ENCODE measurements around the gene PHACTR2.
"Not testable (repeated sequence)": the region's sequence is repeated elsewhere in the genome, so short reads cannot be mapped to it uniquely, and the experiment has no call there.

PHACTR2 gene

GRCh38 chr6:143810745-143811144 lies 133.0 kb downstream of the PHACTR2 start:
- DNase-seq (ENCODE audit: low read depth) = no peak

- no peak for DNase-seq (ENCODE audit: low read depth)
These were observed 133.9 kb downstream of the PHACTR2 start for GRCh38 chr6:143811501-143812157.

DNA sequence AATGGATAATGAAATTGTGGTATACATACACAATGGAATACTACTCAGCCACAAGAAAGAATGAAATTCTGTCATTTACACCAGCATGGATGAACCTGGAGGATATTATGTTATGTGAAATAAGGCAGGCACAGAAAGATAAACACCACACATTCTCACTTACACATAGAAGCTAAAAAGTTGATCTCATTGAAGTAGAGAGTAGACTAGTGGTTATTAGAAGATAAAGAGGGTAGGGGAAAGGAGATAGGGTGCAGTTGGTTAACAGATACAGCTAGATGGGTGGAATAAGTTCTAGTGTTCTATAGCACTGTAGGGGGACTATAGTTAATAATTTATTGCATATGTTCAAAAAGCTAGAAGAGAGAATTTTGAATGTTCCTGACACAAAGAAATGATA lies 139.9 kb downstream of the PHACTR2 start:
- DNase-seq (ENCODE audit: low read depth) = no peak

GRCh38 chr6:143821359-143821758 lies 143.6 kb downstream of the PHACTR2 start:
- no peak for DNase-seq (ENCODE audit: low read depth)

- no peak for DNase-seq (ENCODE audit: low read depth)
These were observed 144.8 kb downstream of the PHACTR2 start for GRCh38 chr6:143822584-143823024.

- DNase-seq (ENCODE audit: low read depth) = no peak
These were observed 145.8 kb downstream of the PHACTR2 start for GRCh38 chr6:143823548-143823947.

DNA sequence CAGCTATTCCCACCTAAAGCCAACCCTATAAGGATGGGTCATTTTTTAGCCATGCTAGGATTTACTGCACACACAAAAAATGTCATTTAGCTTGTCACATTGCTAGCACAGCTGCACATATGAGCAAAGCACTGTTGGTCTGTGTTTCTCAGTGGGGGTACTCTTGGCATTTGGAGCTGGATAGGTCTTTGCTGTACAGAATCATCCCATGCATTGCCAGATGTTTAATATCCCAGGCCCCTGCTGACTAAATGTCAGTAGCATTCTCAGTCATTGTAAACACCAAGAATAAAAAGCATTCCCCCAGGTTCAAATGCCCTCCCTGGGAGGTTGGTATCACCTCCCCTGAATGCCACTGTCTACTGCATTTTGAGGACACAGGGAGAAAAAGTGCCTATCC lies 150.8 kb downstream of the PHACTR2 start:
- DNase-seq (ENCODE audit: low read depth) = no peak

DNA sequence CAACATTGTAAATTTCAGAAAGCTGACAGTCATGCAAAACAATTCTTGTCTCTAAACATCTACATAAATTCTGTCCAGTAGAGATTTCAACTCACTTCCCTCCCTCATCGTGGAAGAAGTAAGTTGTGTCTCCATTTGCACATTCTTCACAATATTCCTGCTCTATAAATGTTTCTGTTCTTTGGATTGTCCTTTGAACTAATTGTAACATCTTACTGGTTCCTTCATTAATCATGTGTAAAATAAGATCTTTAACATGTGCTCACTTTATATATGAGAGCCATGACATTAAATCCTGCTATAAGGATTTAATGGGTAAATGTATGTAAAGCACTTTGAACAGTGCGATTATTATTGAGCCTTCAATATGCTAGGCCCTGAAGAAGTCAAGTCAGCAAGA lies 158.4 kb downstream of the PHACTR2 start:
- DNase-seq (ENCODE audit: low read depth) = no peak

- no peak for DNase-seq (ENCODE audit: low read depth)
These were observed 160.6 kb downstream of the PHACTR2 start for GRCh38 chr6:143838395-143838794.

DNA sequence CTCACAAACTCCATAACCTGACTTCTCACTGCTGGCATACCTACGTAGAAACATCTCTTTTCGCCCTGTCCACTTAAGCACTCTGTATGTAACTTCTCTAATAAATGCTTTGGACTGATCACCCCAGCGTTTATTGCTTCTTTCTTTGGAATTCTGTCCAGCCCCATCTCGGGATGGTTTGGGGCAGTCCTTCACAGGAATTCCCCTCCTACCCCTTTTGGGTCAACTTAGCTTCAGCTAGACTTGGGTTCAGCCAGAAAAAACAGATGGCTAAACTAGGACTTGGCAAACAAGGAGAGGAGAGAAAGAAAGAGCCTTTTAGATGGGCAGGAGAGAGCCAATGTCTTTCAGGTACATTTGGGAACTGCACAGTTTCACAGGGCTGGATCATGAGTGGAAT lies 161.4 kb downstream of the PHACTR2 start:
- DNase-seq (ENCODE audit: low read depth) = no peak

DNA sequence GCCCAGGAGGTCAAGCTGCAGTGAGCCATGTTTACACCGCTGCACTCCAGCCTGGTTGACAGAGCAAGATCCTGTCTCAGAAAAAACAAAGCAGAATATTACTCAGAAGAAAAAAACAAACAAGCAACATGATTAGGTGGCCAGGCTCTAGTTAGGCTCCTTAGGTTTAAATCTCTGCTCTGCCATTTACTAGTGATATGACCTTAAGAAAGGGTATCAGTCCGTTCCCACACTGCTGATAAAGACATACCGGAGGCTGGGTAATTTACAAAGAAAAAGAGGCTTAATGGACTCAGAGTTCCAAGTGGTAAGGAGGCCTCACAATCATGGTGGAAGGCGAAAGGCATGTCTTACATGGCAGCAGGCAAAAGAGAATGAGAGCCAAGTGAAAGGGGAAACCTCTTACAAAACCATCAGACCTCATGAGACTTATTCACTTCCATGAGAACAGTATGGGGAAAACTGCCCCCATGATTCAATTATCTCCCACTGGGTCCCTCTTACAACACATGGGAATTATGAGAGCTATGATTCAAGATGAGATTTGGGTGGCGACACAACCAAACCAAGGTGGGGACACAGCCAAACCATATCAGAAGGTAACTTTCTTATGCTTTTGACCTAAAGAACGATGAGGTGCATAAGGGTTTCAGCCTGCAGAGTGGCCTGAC lies 163.0 kb downstream of the PHACTR2 start:
- DNase-seq (ENCODE audit: low read depth) = no peak

- DNase-seq (ENCODE audit: low read depth) = no peak
These were observed 164.7 kb downstream of the PHACTR2 start for GRCh38 chr6:143842461-143842901.

DNA sequence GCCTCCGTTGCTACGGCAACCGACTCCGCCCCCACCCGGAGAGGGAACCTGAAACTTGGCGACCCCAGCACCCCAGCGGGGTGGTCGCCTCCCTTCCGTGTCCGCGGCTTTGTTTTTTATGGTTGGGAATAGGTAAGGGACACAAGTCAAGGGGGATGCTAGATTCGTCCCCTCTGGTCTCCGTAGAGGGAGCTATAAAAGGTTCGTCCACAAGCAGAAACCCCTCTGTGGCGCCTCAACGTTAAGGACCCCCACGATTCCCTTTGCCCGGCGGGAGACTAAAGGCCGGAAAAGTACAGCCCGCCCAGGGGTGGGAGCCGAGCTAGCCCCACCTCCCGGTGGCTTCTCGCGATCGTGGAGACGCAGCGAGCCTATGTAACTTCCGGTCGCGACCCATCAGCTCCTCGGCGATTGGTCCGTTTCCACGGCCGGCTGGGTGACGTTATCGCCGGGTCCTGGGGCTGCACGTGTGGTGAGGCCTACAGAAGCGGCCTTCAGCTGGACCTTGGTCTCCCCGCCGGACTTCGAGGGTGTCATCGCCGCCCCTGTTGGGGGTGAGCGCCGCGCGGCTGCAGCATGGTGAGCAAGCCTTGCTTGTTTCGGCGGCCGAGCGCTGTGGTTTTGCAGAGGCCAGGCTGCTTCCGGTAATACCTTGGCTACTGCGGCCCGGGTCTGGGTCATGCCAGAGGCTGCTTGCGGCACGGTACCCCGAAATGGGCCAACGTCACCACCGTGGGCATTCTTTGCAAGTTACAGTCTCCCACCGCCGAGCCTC lies 165.3 kb downstream of the PHACTR2 start, which contains the start of gene LTV1:
Gene LTV1 (plus strand): TSS at position 437 of the 775 bp plus-strand sequence. CDS start 140 bp downstream, at position 577.
- peak; percentile 92 for DNase-seq (ENCODE audit: low read depth)

GRCh38 chr6:143843677-143843999 lies 165.9 kb downstream of the PHACTR2 start:
- DNase-seq (ENCODE audit: low read depth) = no peak

GRCh38 chr6:143844006-143844405 lies 166.2 kb downstream of the PHACTR2 start:
- DNase-seq (ENCODE audit: low read depth) = no peak

- no peak for DNase-seq (ENCODE audit: low read depth)
These were observed 167.3 kb downstream of the PHACTR2 start for GRCh38 chr6:143845033-143845432.

DNA sequence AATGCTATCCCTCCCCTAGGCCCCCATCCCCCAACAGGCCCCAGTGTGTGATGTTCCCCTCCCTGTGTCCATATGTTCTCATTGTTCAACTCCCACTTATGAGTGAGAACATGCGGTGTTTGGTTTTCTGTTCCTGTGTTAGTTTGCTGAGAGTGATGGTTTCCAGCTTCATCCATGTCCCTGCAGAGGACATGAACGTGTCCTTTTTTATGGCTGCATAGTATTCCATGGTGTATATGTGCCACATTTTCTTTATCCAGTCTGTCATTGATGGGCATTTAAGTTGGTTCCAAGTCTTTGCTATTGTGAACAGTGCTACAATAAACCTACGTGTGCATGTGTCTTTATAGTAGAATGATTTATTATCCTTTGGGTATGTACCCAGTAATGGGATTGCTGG lies 173.9 kb downstream of the PHACTR2 start:
- DNase-seq (ENCODE audit: low read depth) = not testable (repeated sequence)

- not testable (repeated sequence) for DNase-seq (ENCODE audit: low read depth)
These were observed 177.3 kb downstream of the PHACTR2 start for GRCh38 chr6:143855057-143855456.

GRCh38 chr6:143856762-143857161 lies 179.0 kb downstream of the PHACTR2 start:
- DNase-seq (ENCODE audit: low read depth) = not testable (repeated sequence)

DNA sequence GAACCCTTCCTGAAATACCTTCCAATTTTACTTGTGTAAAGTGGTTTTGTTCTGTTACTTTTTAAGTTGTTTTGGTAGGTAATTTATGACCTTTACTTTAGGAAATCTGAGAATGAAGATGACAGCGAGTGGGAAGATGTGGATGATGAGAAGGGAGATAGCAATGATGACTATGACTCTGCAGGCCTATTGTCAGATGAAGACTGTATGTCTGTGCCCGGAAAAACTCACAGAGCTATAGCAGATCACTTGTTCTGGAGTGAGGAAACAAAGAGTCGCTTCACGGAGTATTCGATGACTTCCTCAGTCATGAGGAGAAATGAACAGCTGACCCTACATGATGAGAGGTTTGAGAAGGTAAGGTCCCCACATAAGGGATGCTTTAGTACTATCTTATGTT lies 179.9 kb downstream of the PHACTR2 start:
- no peak for DNase-seq (ENCODE audit: low read depth)

DNA sequence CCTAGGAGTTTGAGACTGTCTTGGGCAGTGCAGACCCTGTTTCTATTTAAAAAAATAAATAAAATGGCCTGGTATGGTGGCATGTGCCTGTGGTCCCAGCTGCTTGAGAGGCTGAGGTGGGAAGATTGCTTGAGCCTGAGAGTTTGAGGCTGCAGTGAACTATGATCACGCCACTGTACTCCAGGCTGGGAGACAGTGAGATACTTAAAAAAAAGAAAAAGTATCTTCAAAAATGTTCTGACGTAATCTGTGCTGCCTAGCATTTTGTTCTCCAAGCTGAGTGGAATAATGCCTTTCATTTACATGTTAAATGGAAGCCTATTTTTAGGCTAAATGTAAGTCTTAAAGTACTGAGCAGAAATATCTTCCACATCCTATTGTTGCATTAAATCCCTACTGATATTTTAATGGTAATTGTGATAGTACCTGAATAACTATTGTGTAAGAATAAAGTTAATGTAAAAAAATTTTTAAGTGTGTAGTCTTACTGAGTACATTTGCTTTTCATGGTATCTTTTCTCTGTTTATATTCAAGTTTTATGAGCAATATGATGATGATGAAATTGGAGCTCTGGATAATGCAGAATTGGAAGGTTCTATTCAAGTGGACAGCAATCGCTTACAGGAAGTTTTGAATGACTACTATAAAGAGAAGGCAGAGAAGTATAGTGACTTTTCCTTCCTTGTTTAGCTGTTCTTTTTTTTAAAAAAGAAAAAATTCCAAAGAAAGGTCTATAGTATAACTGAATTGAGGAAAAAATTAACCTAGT lies 182.3 kb downstream of the PHACTR2 start:
- DNase-seq (ENCODE audit: low read depth) = no peak

DNA sequence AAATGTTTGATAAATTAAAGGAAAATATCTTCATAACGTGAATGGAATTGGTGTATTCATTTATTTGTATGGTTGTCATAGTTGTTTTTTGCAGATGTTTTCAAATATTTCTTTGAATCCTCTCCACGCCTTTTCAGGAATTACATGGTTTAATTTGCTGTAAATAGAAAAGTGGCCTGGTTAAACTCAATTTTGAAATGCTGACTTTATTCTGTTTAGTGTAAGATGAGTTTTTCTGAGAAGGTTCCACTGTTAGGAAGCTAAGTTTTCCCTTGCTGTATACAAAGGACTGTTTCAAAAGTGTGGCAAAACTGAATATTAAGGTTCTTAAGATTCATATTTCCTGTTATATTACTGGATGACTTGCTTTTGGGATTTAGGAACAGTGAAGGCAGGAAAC lies 186.0 kb downstream of the PHACTR2 start:
- no peak for DNase-seq (ENCODE audit: low read depth)
